ENCODE measurements around the gene ZC3H10. TPM values are rescaled to one million over a fixed set of nuclear protein-coding genes. Genes with fewer than 3 reads are reported as not detected.
A peak's percentile ranks its signal among the peaks of the same experiment; 100 is the strongest.

Gene ZC3H10
- total RNA-seq, 1 experiment from 2014 or later, result 11.8 TPM

- Histone ChIP-seq H3K9me3 (ENCODE audit: low read depth, low read length, poor library complexity, severe bottlenecking) (no peaks in the 10 kb centered on the region), H3K27me3 (replicated peaks; ENCODE audit: insufficient read depth, low read depth, low read length, poor library complexity) (no peaks in the 10 kb centered on the region), H3K4me1 (ENCODE audit: insufficient read depth, low read length, poor library complexity, severe bottlenecking) (no peaks in the 10 kb centered on the region), H3K27ac (ENCODE audit: low read depth, low read length, poor library complexity, severe bottlenecking) (no peak overlapping the region), H3K36me3 (ENCODE audit: insufficient read depth, low read length, poor library complexity, severe bottlenecking) (no peaks in the 10 kb centered on the region), H3K4me3 (ENCODE audit: low read depth, low read length, poor library complexity, severe bottlenecking) (peak overlapping the region; percentile 59)
- ChIA-PET CTCF (interaction anchor here (0.6 kb wide), 2 partner anchors 38 to 70 kb away, joined by 3 to 4 read pairs; no protein-coding TSS in a partner anchor), POLR2A (ENCODE audit: low non-redundant PET) (no interaction called here)
- no TSS peak for BruUV-seq (replicated peaks)
- DNase-seq (ENCODE audit: low spot score), result no peak
- TF ChIP-seq EZH2 (IDR thresholded peaks at IDR 0.05; ENCODE audit: borderline replicate concordance, low read depth, low read length, poor library complexity, severe bottlenecking) (no peak), CTCF (conservative IDR thresholded peaks at IDR 0.05; ENCODE audit: low read depth, low read length) (no peak)
- intact Hi-C loops (cut with micrococcal nuclease; ENCODE audit: unreplicated experiment), result no loop called here
These were observed 37.4 kb upstream of the ZC3H10 start for GRCh38 chr12:56080556-56081138.

GRCh38 chr12:56081393-56082347 lies 36.4 kb upstream of the ZC3H10 start:
- TF ChIP-seq EZH2 (IDR thresholded peaks at IDR 0.05; ENCODE audit: borderline replicate concordance, low read depth, low read length, poor library complexity, severe bottlenecking) (no peak), CTCF (conservative IDR thresholded peaks at IDR 0.05; ENCODE audit: low read depth, low read length) (no peak)
- no peaks in the 10 kb centered on the region for H3K4me1 ChIP-seq (ENCODE audit: insufficient read depth, low read length, poor library complexity, severe bottlenecking)
- no peak for DNase-seq (ENCODE audit: low spot score)
- no peak overlapping the region for H3K27ac ChIP-seq (ENCODE audit: low read depth, low read length, poor library complexity, severe bottlenecking)
- ChIA-PET CTCF (no interaction called here), POLR2A (ENCODE audit: low non-redundant PET) (no interaction called here)
- H3K4me3 ChIP-seq (ENCODE audit: low read depth, low read length, poor library complexity, severe bottlenecking), result no peak overlapping the region
- H3K27me3 ChIP-seq (replicated peaks; ENCODE audit: insufficient read depth, low read depth, low read length, poor library complexity), result no peaks in the 10 kb centered on the region
- no peaks in the 10 kb centered on the region for H3K9me3 ChIP-seq (ENCODE audit: low read depth, low read length, poor library complexity, severe bottlenecking)
- H3K36me3 ChIP-seq (ENCODE audit: insufficient read depth, low read length, poor library complexity, severe bottlenecking), result no peaks in the 10 kb centered on the region
- BruUV-seq (replicated peaks), result no TSS peak
- intact Hi-C loops (cut with micrococcal nuclease; ENCODE audit: unreplicated experiment), result no loop called here

- intact Hi-C loops (cut with micrococcal nuclease; ENCODE audit: unreplicated experiment), result no loop called here
- Histone ChIP-seq H3K36me3 (ENCODE audit: insufficient read depth, low read length, poor library complexity, severe bottlenecking) (no peaks in the 10 kb centered on the region), H3K27me3 (replicated peaks; ENCODE audit: insufficient read depth, low read depth, low read length, poor library complexity) (no peaks in the 10 kb centered on the region), H3K9me3 (ENCODE audit: low read depth, low read length, poor library complexity, severe bottlenecking) (no peaks in the 10 kb centered on the region), H3K4me3 (ENCODE audit: low read depth, low read length, poor library complexity, severe bottlenecking) (no peak overlapping the region), H3K27ac (ENCODE audit: low read depth, low read length, poor library complexity, severe bottlenecking) (no peak overlapping the region), H3K4me1 (ENCODE audit: insufficient read depth, low read length, poor library complexity, severe bottlenecking) (no peaks in the 10 kb centered on the region)
- no TSS peak for BruUV-seq (replicated peaks)
- TF ChIP-seq CTCF (conservative IDR thresholded peaks at IDR 0.05; ENCODE audit: low read depth, low read length) (no peak), EZH2 (IDR thresholded peaks at IDR 0.05; ENCODE audit: borderline replicate concordance, low read depth, low read length, poor library complexity, severe bottlenecking) (no peak)
- no peak for DNase-seq (ENCODE audit: low spot score)
- ChIA-PET CTCF (no interaction called here), POLR2A (ENCODE audit: low non-redundant PET) (no interaction called here)
These were observed 35.7 kb upstream of the ZC3H10 start for GRCh38 chr12:56082382-56082781.

Data from A673 (cell line).